Fibroblast of the aortic adventitia (primary cell): ENCODE results near the gene KIAA0513. TPM values are rescaled to one million over a fixed set of nuclear protein-coding genes. Genes with fewer than 3 reads are reported as not detected.

ENCODE experiments used
- DNase-seq: peaks from one replicate; pipeline ENCODE4 v3.0.0-alpha.2; 2010; ENCODE audit warnings: low read depth
- H3K4me3 ChIP-seq: 2 replicates; pipeline ENCODE4 v1.5.1; 2011; ENCODE audit warnings: low read depth, mild to moderate bottlenecking, control low read depth, low read length, moderate library complexity
- total RNA-seq: library from RNA; depleted of rRNA; stranded (reverse); fragments of >200 nt; gene quantifications from 2 replicates; pipeline ENCODE4 v1.2.3, GENCODE V29; 2012; ENCODE audit warnings: low replicate concordance
- TF ChIP-seq, protein P1 (sequence below): IDR thresholded peaks from 2 replicates; pipeline ENCODE4 v1.5.1; 2011; ENCODE audit warnings: mild to moderate bottlenecking, low read length, control low read depth, inconsistent platforms; ENCODE audit not compliant: insufficient read depth

KIAA0513 gene
- total RNA-seq, 1 donor, result 28.3 TPM

DNA sequence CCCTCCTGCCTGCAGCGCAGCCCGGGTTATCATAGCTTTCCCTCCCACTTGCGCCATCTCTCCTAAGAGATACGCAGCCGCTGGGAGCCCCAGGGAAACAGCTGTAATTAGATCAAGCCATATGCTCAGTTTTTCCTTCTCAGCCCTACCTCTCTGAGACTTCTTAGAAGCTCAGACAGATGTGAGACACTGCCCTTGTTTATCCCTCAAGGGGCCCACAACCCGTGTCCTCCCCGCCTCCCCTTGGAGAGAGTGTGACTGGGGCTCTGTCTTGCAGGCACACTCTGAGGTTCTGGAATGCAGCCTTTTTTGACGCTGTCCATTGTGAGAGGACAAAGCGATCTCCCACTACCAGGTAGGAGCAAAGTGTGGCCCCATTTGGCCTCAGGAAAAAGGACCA lies 53.4 kb downstream of the KIAA0513 start:
- DNase-seq, result no peak
- TF ChIP-seq, protein P1, sequence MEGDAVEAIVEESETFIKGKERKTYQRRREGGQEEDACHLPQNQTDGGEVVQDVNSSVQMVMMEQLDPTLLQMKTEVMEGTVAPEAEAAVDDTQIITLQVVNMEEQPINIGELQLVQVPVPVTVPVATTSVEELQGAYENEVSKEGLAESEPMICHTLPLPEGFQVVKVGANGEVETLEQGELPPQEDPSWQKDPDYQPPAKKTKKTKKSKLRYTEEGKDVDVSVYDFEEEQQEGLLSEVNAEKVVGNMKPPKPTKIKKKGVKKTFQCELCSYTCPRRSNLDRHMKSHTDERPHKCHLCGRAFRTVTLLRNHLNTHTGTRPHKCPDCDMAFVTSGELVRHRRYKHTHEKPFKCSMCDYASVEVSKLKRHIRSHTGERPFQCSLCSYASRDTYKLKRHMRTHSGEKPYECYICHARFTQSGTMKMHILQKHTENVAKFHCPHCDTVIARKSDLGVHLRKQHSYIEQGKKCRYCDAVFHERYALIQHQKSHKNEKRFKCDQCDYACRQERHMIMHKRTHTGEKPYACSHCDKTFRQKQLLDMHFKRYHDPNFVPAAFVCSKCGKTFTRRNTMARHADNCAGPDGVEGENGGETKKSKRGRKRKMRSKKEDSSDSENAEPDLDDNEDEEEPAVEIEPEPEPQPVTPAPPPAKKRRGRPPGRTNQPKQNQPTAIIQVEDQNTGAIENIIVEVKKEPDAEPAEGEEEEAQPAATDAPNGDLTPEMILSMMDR, result no peak

DNA sequence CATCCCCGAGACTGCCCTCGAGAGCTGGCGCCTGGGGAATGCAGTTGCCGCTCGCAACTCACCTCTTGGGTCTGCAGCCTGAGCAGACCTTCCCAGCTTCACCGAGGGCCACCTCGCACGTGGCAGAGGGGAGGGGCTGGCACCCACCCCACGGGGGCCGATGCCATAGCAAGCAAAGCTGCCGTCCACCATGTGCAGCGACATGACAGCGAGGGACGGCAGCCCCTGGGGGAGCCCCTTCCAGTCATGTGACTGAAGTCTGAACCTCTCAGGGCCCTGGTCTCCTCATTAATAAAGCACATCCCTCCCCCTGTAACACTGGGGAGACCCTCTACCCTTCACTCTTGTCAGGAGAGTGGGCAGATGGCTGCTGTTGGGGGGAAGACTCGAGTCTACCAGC lies 54.2 kb downstream of the KIAA0513 start:
- no peak for DNase-seq
- TF ChIP-seq, protein P1, result no peak
- H3K4me3 ChIP-seq, result no peak overlapping the region

More for the DNA sequence above, 53.4 kb downstream of the KIAA0513 start:
- no peak overlapping the region for H3K4me3 ChIP-seq

DNA sequence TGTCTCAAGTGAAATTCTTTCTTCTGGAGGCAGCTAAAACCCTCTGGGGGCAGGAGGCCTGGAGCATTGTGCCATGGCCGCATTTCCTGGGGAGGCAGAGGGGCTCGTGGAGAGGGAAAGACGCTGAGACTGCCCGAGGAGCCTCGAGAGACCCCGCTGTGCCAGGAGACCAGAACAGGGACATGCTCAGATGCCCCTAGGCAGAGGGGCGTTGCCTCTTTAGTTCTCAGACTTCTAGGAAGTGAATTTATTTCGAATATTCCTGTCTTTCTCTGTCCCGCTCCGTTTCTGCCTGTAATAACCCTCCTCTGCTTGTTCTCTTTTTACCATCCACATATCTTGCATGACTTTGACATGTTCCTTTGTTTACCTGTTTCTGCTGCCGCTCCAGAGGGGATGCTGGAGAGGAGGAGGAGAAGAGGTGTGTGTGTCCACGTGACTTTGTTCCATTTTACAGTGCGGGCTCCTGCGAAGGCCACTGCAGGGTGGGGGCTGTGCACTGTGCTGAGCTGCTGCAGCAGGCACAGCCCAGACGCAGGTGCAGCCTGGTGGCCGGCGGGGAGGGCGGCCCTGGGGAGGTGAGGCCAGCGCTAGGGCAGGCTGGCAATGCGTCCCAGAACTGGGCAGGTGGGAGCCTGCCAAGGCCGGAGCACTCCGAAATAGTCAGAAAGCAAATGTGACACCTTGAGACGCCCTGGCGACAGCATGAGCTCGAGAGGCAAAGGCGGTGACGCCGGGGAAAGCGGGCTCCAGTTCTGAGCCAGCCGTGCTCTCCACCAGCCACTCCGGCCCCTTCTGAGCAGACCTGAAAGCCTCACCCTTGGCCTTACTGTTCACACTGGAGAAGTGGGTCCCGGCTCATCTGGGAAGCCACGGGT lies 54.8 kb downstream of the KIAA0513 start:
- no peak overlapping the region for H3K4me3 ChIP-seq
- TF ChIP-seq, protein P1, result no peak
- DNase-seq, result no peak

DNA sequence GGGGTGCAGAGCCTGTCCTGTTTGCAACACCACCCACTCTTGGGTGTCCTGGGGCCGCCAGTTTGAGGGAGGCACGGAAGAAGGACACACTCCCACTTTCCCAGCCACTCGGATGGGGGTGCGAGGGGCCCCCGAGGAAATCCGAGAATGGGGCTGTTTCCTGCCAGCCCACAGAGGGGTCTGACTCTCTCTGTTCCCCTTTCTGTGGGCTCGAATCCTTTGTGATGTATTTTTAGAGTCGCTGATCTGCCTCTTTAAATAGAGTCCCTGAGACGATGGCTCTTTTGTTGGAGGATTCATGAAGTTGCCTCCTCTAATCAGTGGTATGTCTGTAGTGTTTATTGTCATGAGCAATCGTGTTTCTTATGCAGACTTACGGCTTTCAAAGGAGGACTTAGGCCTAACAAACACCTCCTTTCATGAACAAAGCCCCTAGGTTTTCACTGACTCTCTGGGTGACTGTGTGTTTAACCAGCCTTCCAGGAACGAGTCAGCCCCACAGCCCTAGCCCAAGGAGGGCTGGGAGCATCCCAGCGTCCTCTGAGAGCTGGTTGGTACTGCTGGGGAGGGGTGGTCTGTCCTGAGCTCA lies 55.5 kb downstream of the KIAA0513 start:
- TF ChIP-seq, protein P1, result no peak
- no peak for DNase-seq
- no peak overlapping the region for H3K4me3 ChIP-seq

DNA sequence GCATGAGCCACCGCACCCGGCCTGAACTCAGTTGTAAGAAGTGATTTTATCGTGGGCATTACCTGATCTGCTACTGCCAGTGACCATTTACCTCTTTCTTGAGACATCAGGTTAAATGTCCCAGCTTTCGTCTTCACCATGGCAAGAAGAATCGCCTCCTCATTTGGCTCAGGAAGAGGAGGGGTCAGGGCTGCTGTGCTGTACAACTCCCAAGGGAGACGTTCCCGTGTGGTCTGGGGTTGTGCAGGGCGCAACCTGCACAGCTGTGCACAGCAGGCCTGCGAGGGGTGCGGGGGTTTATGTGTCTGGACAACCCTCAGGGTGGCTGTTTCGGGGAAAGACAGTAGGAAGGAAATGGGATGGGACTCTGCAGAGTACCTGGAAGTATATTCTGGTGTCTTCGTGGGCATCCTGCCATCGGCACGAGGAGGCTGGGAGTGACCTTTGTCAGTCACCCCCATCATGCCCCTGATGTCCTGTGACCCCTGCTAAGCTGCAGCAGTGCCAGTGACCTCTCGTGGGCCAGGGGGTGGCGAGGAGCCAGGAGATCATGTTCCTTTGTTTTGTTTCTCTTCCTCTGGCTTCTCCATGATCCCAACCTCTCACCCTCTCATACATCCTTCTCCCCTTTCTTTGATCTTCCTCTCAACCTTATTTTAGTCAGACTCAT lies 57.4 kb downstream of the KIAA0513 start:
- DNase-seq, result no peak
- no peak overlapping the region for H3K4me3 ChIP-seq
- TF ChIP-seq, protein P1, result no peak

DNA sequence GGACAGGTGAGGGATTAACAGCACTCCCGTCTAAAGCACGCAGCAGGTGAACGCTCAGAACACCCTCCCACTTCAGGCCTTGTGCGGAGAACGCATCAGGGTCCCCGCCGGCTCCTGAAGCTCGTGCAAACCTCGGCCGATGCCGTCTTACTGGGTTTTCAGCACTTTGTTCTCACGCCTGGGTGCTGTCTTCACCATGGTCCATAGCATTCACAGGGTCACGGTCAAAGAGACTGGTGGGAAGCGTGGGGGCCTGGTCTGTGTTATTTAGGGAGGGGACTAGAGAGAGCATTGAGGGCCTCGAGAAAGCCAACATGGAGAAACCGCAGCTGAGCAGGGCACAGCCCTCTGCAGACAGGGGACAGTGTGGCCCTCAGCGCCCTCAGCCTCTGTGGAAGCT lies 58.1 kb downstream of the KIAA0513 start:
- no peak for DNase-seq
- TF ChIP-seq, protein P1, result no peak

More for the DNA sequence above, 58.1 kb downstream of the KIAA0513 start:
- H3K4me3 ChIP-seq, result no peak overlapping the region
